IPS-15b (cell line): ENCODE measurements around the gene FHOD1.
A peak's percentile ranks its signal among the peaks of the same experiment; 100 is the strongest.

Experiments used
- H3K27me3 ChIP-seq: one replicate; pipeline ENCODE4 v1.6.1; 2013; ENCODE audit warnings: low read length; ENCODE audit not compliant: control insufficient read depth, insufficient read depth
- H3K36me3 ChIP-seq: one replicate; pipeline ENCODE4 v1.6.1; 2013; ENCODE audit warnings: low read length; ENCODE audit not compliant: control insufficient read depth, insufficient read depth
- H3K4me1 ChIP-seq: one replicate; pipeline ENCODE4 v1.6.1; 2013; ENCODE audit warnings: mild to moderate bottlenecking, low read length; ENCODE audit not compliant: control insufficient read depth, insufficient read depth
- H3K4me3 ChIP-seq: one replicate; pipeline ENCODE4 v1.5.1; 2013; ENCODE audit warnings: low read depth, low read length
- H3K9ac ChIP-seq: one replicate; pipeline ENCODE4 v1.6.1; 2013; ENCODE audit warnings: low read depth, mild to moderate bottlenecking, low read length
- H3K9me3 ChIP-seq: one replicate; pipeline ENCODE4 v1.6.1; 2013; ENCODE audit warnings: mild to moderate bottlenecking, low read length; ENCODE audit not compliant: control insufficient read depth, insufficient read depth

FHOD1 gene

DNA sequence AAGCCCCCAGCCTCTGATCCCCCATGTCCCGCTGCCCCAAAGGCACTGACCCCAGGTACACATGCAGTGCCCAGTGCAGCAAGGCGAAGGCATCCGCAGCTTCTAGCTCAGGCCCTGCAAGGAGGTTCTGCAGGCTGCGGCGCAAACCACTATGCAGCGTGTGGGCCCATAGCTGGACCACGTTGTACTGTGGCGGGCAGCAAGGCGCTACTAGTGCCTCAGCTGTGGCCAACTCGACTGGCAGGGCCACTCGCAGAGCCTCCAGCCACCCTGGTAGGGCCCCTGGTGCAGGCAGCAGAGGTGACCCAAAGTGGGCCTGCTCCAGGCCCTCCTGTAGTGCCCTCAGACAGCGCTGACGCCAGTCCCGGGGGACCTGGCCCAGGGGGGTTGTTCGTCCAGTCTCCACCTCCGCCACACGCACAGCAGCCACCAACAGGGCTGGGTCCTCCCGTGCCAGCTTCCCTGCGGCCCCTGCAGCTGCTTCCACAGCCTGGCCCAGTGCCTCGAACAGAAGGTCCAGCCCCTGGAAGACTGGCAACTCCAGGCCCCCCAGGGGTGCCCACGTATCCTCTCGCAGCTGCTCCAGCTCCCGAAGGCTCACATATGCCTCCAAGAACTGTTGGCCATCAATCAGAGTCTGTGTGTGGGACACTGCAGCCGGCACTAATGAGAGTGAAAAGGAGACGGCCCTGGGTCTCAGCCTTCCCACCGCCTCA is 59.9 kb downstream of the FHOD1 start:
- no peaks in the 10 kb centered on the region for H3K9me3 ChIP-seq
- H3K27me3 ChIP-seq = peaks cover 24% of the 10 kb centered on the region
- H3K36me3 ChIP-seq = no peaks in the 10 kb centered on the region
- no peak overlapping the region for H3K4me3 ChIP-seq
- no peak overlapping the region for H3K9ac ChIP-seq
- H3K4me1 ChIP-seq = no peaks in the 10 kb centered on the region

DNA sequence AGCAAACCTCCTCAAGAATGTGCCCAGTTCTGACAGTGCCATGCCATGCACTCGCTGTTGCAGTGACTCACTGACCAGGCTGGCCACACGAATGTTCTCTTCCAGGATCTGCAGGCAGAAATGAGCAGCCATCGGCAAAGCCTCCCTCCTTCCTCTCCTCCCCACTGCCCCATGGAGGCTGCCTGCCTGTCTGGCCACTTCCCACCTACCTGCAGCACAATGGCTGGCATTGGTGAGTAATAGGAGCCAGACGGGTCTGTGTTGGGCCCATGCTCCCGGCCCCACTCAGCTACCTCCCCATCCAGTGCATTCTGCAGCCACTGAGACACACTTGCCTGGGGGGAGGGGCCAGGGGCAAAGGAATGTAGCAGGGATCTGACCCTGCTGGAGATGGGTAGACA is 60.7 kb downstream of the FHOD1 start:
- Histone ChIP-seq H3K9ac (no peak overlapping the region), H3K36me3 (no peaks in the 10 kb centered on the region), H3K9me3 (no peaks in the 10 kb centered on the region), H3K27me3 (peaks cover 24% of the 10 kb centered on the region), H3K4me1 (no peaks in the 10 kb centered on the region), H3K4me3 (no peak overlapping the region)

DNA sequence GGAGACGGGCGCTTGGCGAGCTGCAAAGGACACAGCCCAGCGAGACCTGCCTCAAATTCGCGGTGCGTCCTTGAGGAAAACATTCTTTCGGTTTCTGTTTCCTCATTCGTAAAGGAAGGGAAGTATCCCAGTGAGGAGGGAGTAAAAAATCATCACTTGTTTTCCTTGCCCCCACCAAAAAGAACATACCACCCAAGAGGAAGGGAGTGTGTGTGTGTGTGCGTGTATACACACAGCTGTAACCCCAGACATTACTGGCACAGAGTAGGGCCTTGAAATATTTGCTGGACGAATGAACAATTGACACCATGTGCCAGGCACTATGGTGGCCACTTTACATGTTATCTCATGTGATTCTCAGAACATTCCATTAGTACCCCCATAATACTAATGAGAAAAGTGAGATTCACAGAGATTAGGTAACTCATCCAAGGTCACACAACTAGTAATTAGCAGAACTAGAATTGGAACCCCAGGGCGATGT is 61.6 kb downstream of the FHOD1 start:
- Histone ChIP-seq H3K4me3 (no peak overlapping the region), H3K9ac (no peak overlapping the region), H3K27me3 (peaks cover 24% of the 10 kb centered on the region), H3K9me3 (no peaks in the 10 kb centered on the region), H3K36me3 (no peaks in the 10 kb centered on the region), H3K4me1 (no peaks in the 10 kb centered on the region)

DNA sequence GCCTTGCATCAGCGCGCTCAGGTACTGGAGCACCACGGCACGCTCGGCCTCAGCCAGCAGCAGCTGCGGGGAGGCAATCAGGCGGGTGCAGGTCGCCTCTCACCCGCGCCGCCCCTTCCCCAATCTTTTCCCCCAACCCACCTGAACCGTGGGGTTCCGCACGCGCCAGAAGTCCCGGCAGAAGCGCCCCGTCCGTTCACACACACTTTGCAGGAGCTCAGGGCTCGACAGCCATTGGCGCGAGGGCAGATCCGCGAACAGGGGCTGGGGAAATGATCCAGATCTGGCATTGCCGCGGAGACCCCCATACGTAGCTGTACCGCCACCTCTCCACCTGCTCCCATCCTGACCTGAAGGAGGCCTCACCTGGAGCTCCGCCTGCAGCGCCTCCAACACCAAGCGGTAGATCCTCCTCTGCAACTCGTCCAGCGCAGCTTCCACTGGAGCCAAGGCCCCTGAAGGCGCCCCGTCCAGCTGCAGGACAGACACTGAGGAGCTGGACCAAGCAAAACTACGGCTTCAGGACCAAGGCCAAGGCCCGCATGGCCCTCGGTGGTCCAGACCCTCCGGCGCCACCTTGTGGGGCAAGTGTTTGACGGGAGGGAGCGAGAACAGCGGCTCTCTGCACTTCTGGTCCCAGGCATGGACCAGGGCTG is 62.2 kb downstream of the FHOD1 start:
- Histone ChIP-seq H3K4me3 (peak overlapping the region; percentile 85), H3K4me1 (no peaks in the 10 kb centered on the region), H3K27me3 (peaks cover 24% of the 10 kb centered on the region), H3K9me3 (no peaks in the 10 kb centered on the region), H3K9ac (no peak overlapping the region), H3K36me3 (no peaks in the 10 kb centered on the region)

DNA sequence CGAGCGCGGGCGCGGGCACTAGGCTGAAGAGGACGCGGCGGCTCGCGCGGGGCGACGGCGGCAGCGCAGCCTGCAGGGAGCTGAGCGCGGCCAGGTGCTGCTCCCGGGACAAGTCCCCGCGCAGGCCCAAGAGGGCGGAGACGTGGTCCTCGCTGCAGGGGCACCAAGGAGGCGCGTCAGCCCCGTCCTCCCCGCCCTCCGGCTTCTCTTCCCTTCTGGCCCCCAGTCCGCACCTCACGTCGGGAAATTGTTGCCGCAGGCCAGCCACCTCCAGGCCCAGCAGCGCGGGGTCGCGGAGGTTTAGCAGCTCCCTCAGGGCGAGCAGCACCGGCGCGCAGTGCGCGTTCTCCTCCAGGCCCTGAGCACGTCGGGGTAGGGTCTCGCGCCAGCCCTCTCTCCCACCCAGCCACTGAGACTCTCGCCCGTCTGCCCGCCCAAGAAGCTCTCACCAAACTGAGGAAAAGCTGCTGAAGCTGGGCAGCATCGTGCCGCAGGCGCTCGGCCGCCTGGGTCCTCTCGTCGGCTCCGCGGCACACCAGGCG is 62.8 kb downstream of the FHOD1 start:
- peaks cover 24% of the 10 kb centered on the region for H3K27me3 ChIP-seq
- peak overlapping the region; percentile 85 for H3K4me3 ChIP-seq
- H3K4me1 ChIP-seq = no peaks in the 10 kb centered on the region
- H3K36me3 ChIP-seq = no peaks in the 10 kb centered on the region
- no peak overlapping the region for H3K9ac ChIP-seq
- H3K9me3 ChIP-seq = no peaks in the 10 kb centered on the region

DNA sequence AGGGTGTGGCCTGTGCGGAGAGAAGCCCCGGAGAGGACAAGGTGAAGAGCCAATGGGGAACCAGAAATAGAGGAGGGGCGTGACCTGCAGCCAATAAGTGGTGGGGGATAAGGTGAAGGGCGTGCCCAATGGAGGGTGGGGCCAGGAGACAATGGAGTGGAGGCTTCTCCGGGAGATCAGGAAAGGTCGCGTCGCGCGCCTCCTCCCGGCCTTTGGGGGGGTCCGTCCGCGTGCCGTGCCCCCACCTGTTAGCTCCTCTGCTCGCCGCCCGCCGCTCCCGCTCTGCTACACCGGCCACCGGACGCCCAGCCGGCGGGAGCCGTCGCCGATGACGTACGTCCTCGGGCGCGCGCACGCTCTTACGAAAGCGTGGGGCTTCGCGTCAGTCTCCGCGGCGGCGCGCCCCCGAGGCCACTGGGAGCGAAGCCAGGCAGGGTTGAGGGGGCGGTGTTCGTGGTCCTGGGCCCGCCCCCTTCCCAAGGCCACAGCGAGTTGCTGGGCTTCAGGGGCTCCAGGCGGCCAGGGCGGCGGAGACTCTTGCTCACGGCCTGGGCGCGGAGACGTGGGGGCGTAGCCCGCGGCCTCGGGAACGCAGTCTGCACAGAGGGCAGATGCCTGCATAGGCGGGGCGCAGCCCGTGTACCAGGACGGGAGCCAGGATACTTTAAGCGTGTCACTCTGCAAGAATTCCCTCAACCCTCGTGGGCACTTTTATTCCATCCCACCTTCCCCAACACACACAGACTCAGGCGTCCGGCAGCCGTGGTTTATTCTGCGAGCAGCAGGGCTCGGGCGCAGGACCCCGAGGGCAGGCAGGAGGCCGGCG is 63.4 kb downstream of the FHOD1 start, which contains the start of gene MATCAP1:
Gene MATCAP1 (minus strand): TSS at position 337 of the 826 bp plus-strand sequence. CDS start 3,353 bp downstream, outside the sequence.
- Histone ChIP-seq H3K36me3 (no peaks in the 10 kb centered on the region), H3K9me3 (no peaks in the 10 kb centered on the region), H3K9ac (peak within 1 kb of the TSS; percentile 85), H3K4me3 (peak within 1 kb of the TSS; percentile 85), H3K4me1 (no peaks in the 10 kb centered on the region), H3K27me3 (peaks cover 27% of the 10 kb centered on the region)

DNA sequence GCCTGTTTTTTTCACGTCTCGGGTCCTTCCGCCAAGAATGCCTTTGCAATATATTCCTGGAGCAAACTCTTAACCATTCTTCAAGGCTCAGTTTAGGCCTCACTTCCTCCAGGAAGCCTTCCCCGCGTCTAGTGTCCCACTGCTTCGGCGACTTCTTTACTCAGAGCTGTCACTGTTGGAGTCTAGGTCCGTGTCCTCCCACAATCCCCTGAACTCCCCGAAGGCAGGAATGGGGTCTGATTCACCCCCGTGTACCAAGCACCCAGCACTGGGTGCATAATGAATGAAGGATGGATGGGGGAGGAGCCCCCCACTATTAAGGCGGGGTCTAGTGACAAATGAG is 64.0 kb downstream of the FHOD1 start:
- Histone ChIP-seq H3K36me3 (no peaks in the 10 kb centered on the region), H3K9me3 (no peaks in the 10 kb centered on the region), H3K4me3 (peak overlapping the region; percentile 85), H3K9ac (no peak overlapping the region), H3K4me1 (no peaks in the 10 kb centered on the region), H3K27me3 (peaks cover 29% of the 10 kb centered on the region)

DNA sequence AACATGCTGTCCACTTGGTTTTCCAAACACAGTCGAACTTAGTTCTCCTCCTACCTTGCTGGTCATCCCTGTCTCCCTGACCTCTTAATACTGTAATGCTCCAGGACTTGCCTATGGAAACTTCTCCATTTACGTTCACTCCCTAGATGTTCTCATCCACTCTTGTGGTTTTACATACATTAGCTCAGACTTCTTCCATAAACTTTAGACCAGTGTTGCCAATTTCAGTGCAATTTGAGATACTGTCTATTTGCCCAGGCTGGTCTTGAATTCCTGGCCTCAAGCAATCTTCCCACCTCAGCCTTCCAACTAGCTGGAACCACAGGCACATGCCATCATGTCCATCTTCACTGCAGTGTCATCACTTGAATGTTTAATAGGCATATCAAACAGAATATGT is 65.0 kb downstream of the FHOD1 start:
- Histone ChIP-seq H3K9me3 (no peaks in the 10 kb centered on the region), H3K4me3 (no peak overlapping the region), H3K36me3 (no peaks in the 10 kb centered on the region), H3K4me1 (peaks cover 4% of the 10 kb centered on the region), H3K9ac (no peak overlapping the region), H3K27me3 (peaks cover 35% of the 10 kb centered on the region)

DNA sequence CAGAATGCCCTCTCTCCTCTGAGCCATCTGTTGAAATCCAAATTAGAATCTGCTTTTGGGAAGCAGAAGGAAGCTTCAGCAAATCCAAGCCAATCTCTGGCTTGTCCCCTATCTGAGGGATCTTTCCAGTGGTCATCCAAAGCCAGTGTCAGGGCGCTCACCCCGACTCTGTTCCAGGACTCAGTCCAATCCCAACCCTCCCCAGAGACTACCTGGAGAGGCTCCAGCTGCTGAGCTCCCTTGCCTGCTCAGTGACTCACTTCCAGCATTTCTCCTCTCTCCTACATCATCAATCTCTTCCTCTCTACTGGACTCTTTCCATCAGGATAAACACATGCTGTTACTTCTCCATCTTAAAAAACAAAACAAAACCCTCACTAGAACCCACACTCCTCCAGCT is 65.9 kb downstream of the FHOD1 start:
- no peaks in the 10 kb centered on the region for H3K9me3 ChIP-seq
- peaks cover 4% of the 10 kb centered on the region for H3K4me1 ChIP-seq
- H3K4me3 ChIP-seq = no peak overlapping the region
- H3K9ac ChIP-seq = no peak overlapping the region
- peaks cover 39% of the 10 kb centered on the region for H3K27me3 ChIP-seq
- H3K36me3 ChIP-seq = no peaks in the 10 kb centered on the region

DNA sequence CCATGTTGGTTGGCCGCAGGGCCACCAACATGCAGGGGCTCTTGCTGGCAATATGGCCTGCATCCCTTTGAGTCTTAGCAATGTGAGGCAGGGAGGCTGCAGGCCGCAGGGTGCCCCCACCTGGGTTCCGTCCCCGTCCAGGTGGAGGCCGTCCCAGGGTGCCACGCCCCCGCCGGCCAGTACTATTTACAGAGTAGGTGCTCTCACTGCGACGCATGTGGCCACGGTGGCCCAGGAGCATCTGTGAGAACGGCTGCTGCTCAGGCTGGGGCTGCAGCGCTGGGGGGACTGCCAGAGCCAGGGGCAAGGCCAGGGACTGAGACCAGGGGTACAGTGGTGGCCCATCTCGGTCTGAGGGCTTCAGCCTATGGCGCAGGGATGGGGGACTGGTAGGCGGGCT is 67.1 kb downstream of the FHOD1 start:
- Histone ChIP-seq H3K9ac (no peak overlapping the region), H3K9me3 (no peaks in the 10 kb centered on the region), H3K27me3 (peaks cover 40% of the 10 kb centered on the region), H3K36me3 (no peaks in the 10 kb centered on the region), H3K4me1 (peaks cover 4% of the 10 kb centered on the region), H3K4me3 (no peak overlapping the region)

DNA sequence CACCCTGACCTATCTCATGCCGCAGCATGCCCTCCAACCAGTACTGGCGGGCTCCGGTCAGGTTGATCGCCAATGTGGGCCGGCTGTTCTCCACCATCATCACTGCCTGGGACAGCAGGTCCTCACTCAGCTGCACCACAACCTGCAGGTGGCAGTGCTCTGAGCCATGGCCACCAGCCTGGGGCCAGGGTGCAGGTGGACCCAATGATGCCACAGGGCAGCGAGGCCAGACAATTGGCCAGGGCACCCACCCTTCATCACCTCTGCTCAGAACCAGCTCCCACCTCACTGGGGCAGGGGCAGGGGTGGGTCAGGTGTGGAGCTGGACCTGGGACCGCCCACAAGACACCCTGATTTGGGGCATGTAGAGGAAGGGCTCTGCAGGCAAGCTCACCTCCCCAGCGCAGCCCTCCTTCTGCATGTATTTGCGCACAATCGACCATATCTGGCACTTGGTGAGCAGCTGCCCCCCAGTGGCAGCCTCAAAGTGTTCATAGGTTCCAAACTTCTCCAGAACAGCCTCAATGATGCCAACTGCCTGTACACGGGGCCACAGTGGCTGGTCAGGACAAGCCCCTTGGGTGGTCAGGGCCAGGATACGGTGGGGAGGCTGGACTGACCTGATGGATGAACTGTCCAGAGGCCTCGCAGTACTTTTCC is 67.7 kb downstream of the FHOD1 start:
- H3K4me3 ChIP-seq = no peak overlapping the region
- H3K4me1 ChIP-seq = peaks cover 4% of the 10 kb centered on the region
- peaks cover 40% of the 10 kb centered on the region for H3K27me3 ChIP-seq

More for the DNA sequence above, 67.7 kb downstream of the FHOD1 start:
- no peaks in the 10 kb centered on the region for H3K36me3 ChIP-seq
- H3K9ac ChIP-seq = no peak overlapping the region
- H3K9me3 ChIP-seq = no peaks in the 10 kb centered on the region
